Measurements from ENCODE around the gene IL13RA1.

The IL13RA1 gene

GRCh38 chrX:118755633-118756032 lies 28.2 kb downstream of the IL13RA1 start:
- no peak for TF ChIP-seq CTCF (conservative IDR thresholded peaks at IDR 0.05; ENCODE audit: low read depth)
- no peak for DNase-seq (ENCODE audit: low spot score)
- H3K27ac ChIP-seq: no peak overlapping the region
- ChIA-PET CTCF (no interaction called here), POLR2A (ENCODE audit: low non-redundant PET) (no interaction called here)

GRCh38 chrX:118756101-118756500 lies 28.7 kb downstream of the IL13RA1 start:
- TF ChIP-seq CTCF (conservative IDR thresholded peaks at IDR 0.05; ENCODE audit: low read depth): no peak
- DNase-seq (ENCODE audit: low spot score): no peak
- H3K27ac ChIP-seq: no peak overlapping the region
- CTCF ChIA-PET: interaction anchor here (0.7 kb wide), 1 partner anchor 219 kb away, joined by 4 read pairs; no protein-coding TSS in a partner anchor
- POLR2A ChIA-PET (ENCODE audit: low non-redundant PET): no interaction called here

- DNase-seq (ENCODE audit: low spot score): no peak
These were observed 31.1 kb downstream of the IL13RA1 start for GRCh38 chrX:118758511-118758910.

GRCh38 chrX:118760025-118760424 lies 32.6 kb downstream of the IL13RA1 start:
- no peak overlapping the region for H3K27ac ChIP-seq
- CTCF ChIA-PET: no interaction called here
- POLR2A ChIA-PET (ENCODE audit: low non-redundant PET): no interaction called here
- no peak for DNase-seq (ENCODE audit: low spot score)
- TF ChIP-seq CTCF (conservative IDR thresholded peaks at IDR 0.05; ENCODE audit: low read depth): no peak

More at GRCh38 chrX:118758511-118758910, 31.1 kb downstream of the IL13RA1 start:
- CTCF ChIA-PET: no interaction called here
- no peak overlapping the region for H3K27ac ChIP-seq
- POLR2A ChIA-PET (ENCODE audit: low non-redundant PET): no interaction called here
- TF ChIP-seq CTCF (conservative IDR thresholded peaks at IDR 0.05; ENCODE audit: low read depth): no peak

- CTCF ChIA-PET: interaction anchor here (2.7 kb wide), 1 partner anchor 45 kb away, joined by 9 read pairs; no protein-coding TSS in a partner anchor
- no peak for DNase-seq (ENCODE audit: low spot score)
- H3K27ac ChIP-seq: no peak overlapping the region
- no peak for TF ChIP-seq CTCF (conservative IDR thresholded peaks at IDR 0.05; ENCODE audit: low read depth)
- POLR2A ChIA-PET (ENCODE audit: low non-redundant PET): no interaction called here
These were observed 34.7 kb downstream of the IL13RA1 start for GRCh38 chrX:118761939-118762707.

GRCh38 chrX:118763489-118763888 lies 36.1 kb downstream of the IL13RA1 start:
- ChIA-PET POLR2A (ENCODE audit: low non-redundant PET) (interaction anchor here (0.7 kb wide), 1 partner anchor 33 kb away, joined by 5 read pairs; no protein-coding TSS in a partner anchor), CTCF (interaction anchor here (2.7 kb wide), 1 partner anchor 44 kb away, joined by 9 read pairs; no protein-coding TSS in a partner anchor)
- no peak overlapping the region for H3K27ac ChIP-seq
- no peak for DNase-seq (ENCODE audit: low spot score)
- TF ChIP-seq CTCF (conservative IDR thresholded peaks at IDR 0.05; ENCODE audit: low read depth): no peak

Measured in RWPE1 (cell line).